Measurements from ENCODE around the gene ADAM23. TPM values are rescaled to one million over a fixed set of nuclear protein-coding genes. Genes with fewer than 3 reads are reported as not detected.

Gene ADAM23
- total RNA-seq, 1 donor from 2014 or later, result 8.5 TPM

GRCh38 chr2:206641226-206641625 lies 197.9 kb downstream of the ADAM23 start:
- no peak for DNase-seq (ENCODE audit: low spot score in 2 of 2, unreplicated experiment in 2 of 2)

GRCh38 chr2:206642075-206643025 lies 199.0 kb downstream of the ADAM23 start, which contains the start of gene FAM237A:
FAM237A (plus strand) TSS chr2:206642487; CDS start chr2:206644237, 1,750 bp downstream.
- no peaks in the 10 kb centered on the region for H3K9me3 Mint-ChIP-seq
- peaks cover 18% of the 10 kb centered on the region for H3K27me3 Mint-ChIP-seq (ENCODE audit: low read depth)
- H3K36me3 Mint-ChIP-seq, result no peaks in the 10 kb centered on the region
- no peak within 1 kb of the TSS for H3K27ac Mint-ChIP-seq
- peak; percentile 40 to 74 for DNase-seq (ENCODE audit: low spot score in 2 of 2, unreplicated experiment in 2 of 2)
- no peaks in the 10 kb centered on the region for H3K4me1 Mint-ChIP-seq
- H3K4me3 Mint-ChIP-seq, result peak within 1 kb of the TSS; percentile 8
- TF ChIP-seq CTCF (IDR thresholded peaks at IDR 0.05; ENCODE audit: unreplicated experiment), result no peak

More at GRCh38 chr2:206641226-206641625, 197.9 kb downstream of the ADAM23 start:
- no peak overlapping the region for H3K4me3 Mint-ChIP-seq
- H3K9me3 Mint-ChIP-seq, result no peaks in the 10 kb centered on the region
- peaks cover 16% of the 10 kb centered on the region for H3K27me3 Mint-ChIP-seq (ENCODE audit: low read depth)
- H3K27ac Mint-ChIP-seq, result no peak overlapping the region
- no peaks in the 10 kb centered on the region for H3K36me3 Mint-ChIP-seq
- H3K4me1 Mint-ChIP-seq, result no peaks in the 10 kb centered on the region
- TF ChIP-seq CTCF (IDR thresholded peaks at IDR 0.05; ENCODE audit: unreplicated experiment), result no peak

- H3K36me3 Mint-ChIP-seq, result no peaks in the 10 kb centered on the region
- H3K27ac Mint-ChIP-seq, result no peak overlapping the region
- no peak overlapping the region for H3K4me3 Mint-ChIP-seq
- DNase-seq (ENCODE audit: low spot score in 2 of 2, unreplicated experiment in 2 of 2), result no peak
- no peak for TF ChIP-seq CTCF (IDR thresholded peaks at IDR 0.05; ENCODE audit: unreplicated experiment)
- H3K4me1 Mint-ChIP-seq, result no peaks in the 10 kb centered on the region
- H3K27me3 Mint-ChIP-seq (ENCODE audit: low read depth), result peaks cover 27% of the 10 kb centered on the region
- no peaks in the 10 kb centered on the region for H3K9me3 Mint-ChIP-seq
Measured at GRCh38 chr2:206647985-206648384, 204.7 kb downstream of the ADAM23 start.

- TF ChIP-seq CTCF (IDR thresholded peaks at IDR 0.05; ENCODE audit: unreplicated experiment), result no peak
- Mint-ChIP-seq H3K4me3 (no peak overlapping the region), H3K36me3 (no peaks in the 10 kb centered on the region), H3K4me1 (no peaks in the 10 kb centered on the region), H3K27ac (no peak overlapping the region), H3K27me3 (ENCODE audit: low read depth) (peaks cover 38% of the 10 kb centered on the region), H3K9me3 (peaks cover 8% of the 10 kb centered on the region)
- no peak for DNase-seq (ENCODE audit: low spot score in 2 of 2, unreplicated experiment in 2 of 2)
Measured at GRCh38 chr2:206657087-206657486, 213.8 kb downstream of the ADAM23 start.

- H3K9me3 Mint-ChIP-seq, result no peaks in the 10 kb centered on the region
- no peak overlapping the region for H3K4me3 Mint-ChIP-seq
- DNase-seq (ENCODE audit: low spot score in 2 of 2, unreplicated experiment in 2 of 2), result no peak
- no peak for TF ChIP-seq CTCF (IDR thresholded peaks at IDR 0.05; ENCODE audit: unreplicated experiment)
- no peaks in the 10 kb centered on the region for H3K36me3 Mint-ChIP-seq
- H3K4me1 Mint-ChIP-seq, result no peaks in the 10 kb centered on the region
- H3K27me3 Mint-ChIP-seq (ENCODE audit: low read depth), result peaks cover 38% of the 10 kb centered on the region
- H3K27ac Mint-ChIP-seq, result no peak overlapping the region
Measured at GRCh38 chr2:206665251-206665650, 221.9 kb downstream of the ADAM23 start.

Other genes starting within 250 kb of the ADAM23 start
- 45.7 to 49.5 TPM (median 47.6 TPM) in 3 replicates for gene ZDBF2, start 168.9 kb upstream of the ADAM23 start, total RNA-seq
- gene FAM237A, start 199.0 kb downstream of the ADAM23 start, total RNA-seq, result not detected in 3 replicates